Prostate gland (tissue), 2 donors: Measurements from ENCODE around the gene FAM89B.

Source experiments
- POLR2A ChIP-seq: fragments of 450-650 bp; IDR thresholded peaks from one replicate; pipeline ENCODE4 v1.6.1; 2016; ENCODE audit warnings: antibody characterized with exemption, mild to moderate bottlenecking
- TF ChIP-seq, protein P1 (sequence below), 4 experiments: fragments of 200-600 bp in 2 of 4; fragments of 450-650 bp in 2 of 4; sonication (generic) in 2 of 4; IDR thresholded peaks; 1 replicate in 3 of 4; 2 replicates in 1 of 4; pipeline ENCODE4 v1.5.1; 2016 to 2019; ENCODE audit warnings: antibody characterized with exemption in 4 of 4, mild to moderate bottlenecking in 2 of 4, moderate library complexity in 2 of 4

- TF ChIP-seq, protein P1, sequence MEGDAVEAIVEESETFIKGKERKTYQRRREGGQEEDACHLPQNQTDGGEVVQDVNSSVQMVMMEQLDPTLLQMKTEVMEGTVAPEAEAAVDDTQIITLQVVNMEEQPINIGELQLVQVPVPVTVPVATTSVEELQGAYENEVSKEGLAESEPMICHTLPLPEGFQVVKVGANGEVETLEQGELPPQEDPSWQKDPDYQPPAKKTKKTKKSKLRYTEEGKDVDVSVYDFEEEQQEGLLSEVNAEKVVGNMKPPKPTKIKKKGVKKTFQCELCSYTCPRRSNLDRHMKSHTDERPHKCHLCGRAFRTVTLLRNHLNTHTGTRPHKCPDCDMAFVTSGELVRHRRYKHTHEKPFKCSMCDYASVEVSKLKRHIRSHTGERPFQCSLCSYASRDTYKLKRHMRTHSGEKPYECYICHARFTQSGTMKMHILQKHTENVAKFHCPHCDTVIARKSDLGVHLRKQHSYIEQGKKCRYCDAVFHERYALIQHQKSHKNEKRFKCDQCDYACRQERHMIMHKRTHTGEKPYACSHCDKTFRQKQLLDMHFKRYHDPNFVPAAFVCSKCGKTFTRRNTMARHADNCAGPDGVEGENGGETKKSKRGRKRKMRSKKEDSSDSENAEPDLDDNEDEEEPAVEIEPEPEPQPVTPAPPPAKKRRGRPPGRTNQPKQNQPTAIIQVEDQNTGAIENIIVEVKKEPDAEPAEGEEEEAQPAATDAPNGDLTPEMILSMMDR (IDR thresholded peaks at IDR 0.05) = no peak
- TF ChIP-seq POLR2A = peak; percentile 13
These were observed 20.6 kb downstream of the FAM89B start for GRCh38 chr11:65592858-65593517.
